Calu3 (cell line): ENCODE measurements around the gene SFRP5. TPM values are rescaled to one million over a fixed set of nuclear protein-coding genes. Genes with fewer than 3 reads are reported as not detected.

Experiments
- BruUV-seq: library from RNA; stranded (reverse); fragments of 400-500 nt; replicated peaks from 2 replicates; lab custom pipeline; 2021; lab: Mats Ljungman, UMichigan
- CTCF ChIA-PET: fragments of 300-600 bp; sonication (Branson Sonifier 250); formaldehyde crosslinking; loops from one replicate; lab custom pipeline; 2022; ENCODE audit warnings: antibody characterized with exemption; lab: Charles Lee
- DNase-seq: peaks from one replicate; pipeline ENCODE4 v3.0.0; 2022
- H3K27ac Mint-ChIP-seq: one replicate; pipeline ENCODE4 v1.8.0; 2022; ENCODE audit warnings: mixed read lengths; ENCODE audit not compliant: unreplicated experiment
- H3K27me3 Mint-ChIP-seq: one replicate; pipeline ENCODE4 v1.8.0; 2022; ENCODE audit warnings: mixed read lengths; ENCODE audit not compliant: unreplicated experiment
- H3K36me3 Mint-ChIP-seq: one replicate; pipeline ENCODE4 v1.8.0; 2022; ENCODE audit warnings: mild to moderate bottlenecking, moderate library complexity, mixed read lengths; ENCODE audit not compliant: insufficient read depth, unreplicated experiment
- H3K4me1 Mint-ChIP-seq: one replicate; pipeline ENCODE4 v1.8.0; 2022; ENCODE audit warnings: mild to moderate bottlenecking, low read depth, mixed read lengths; ENCODE audit not compliant: unreplicated experiment
- H3K4me3 Mint-ChIP-seq: one replicate; pipeline ENCODE4 v1.8.0; 2022; ENCODE audit warnings: mild to moderate bottlenecking, low read depth, moderate library complexity, mixed read lengths; ENCODE audit not compliant: unreplicated experiment
- H3K9me3 Mint-ChIP-seq: one replicate; pipeline ENCODE4 v1.8.0; 2022; ENCODE audit warnings: low read depth, mixed read lengths; ENCODE audit not compliant: unreplicated experiment
- CTCF ChIP-seq: fragments of 200-600 bp; IDR thresholded peaks from one replicate; pipeline ENCODE4 v1.8.0; 2022; ENCODE audit warnings: antibody characterized with exemption; ENCODE audit not compliant: unreplicated experiment
- intact Hi-C: fragments of 100-400 bp; cut with micrococcal nuclease; formaldehyde crosslinking; loops from one replicate; pipeline ENCODE4 v1.10.0; 2022; ENCODE audit not compliant: unreplicated experiment
- total RNA-seq: library from RNA; stranded (reverse); gene quantifications from 2 replicates; pipeline ENCODE4 v1.2.3, GENCODE V29; 2022

The SFRP5 gene
- total RNA-seq, 1 experiment from 2014 or later: 0.19 TPM

- Mint-ChIP-seq H3K27me3 (no peaks in the 10 kb centered on the region), H3K36me3 (peaks cover 22% of the 10 kb centered on the region), H3K27ac (peak overlapping the region; percentile 60), H3K4me3 (no peak overlapping the region), H3K4me1 (peaks cover 21% of the 10 kb centered on the region), H3K9me3 (no peaks in the 10 kb centered on the region)
- CTCF ChIA-PET: no interaction called here
- DNase-seq: no peak
- no TSS peak for BruUV-seq
- no peak for TF ChIP-seq CTCF
- intact Hi-C loops: no loop called here
These were observed 49.7 kb downstream of the SFRP5 start for GRCh38 chr10:97721871-97722780.

GRCh38 chr10:97719602-97720001 lies 52.2 kb downstream of the SFRP5 start:
- DNase-seq: no peak

GRCh38 chr10:97718659-97719142 lies 53.1 kb downstream of the SFRP5 start:
- CTCF ChIA-PET: interaction anchor here (1.0 kb wide), 1 partner anchor 17 kb away, joined by 4 read pairs; no protein-coding TSS in a partner anchor
- TF ChIP-seq CTCF: no peak
- Mint-ChIP-seq H3K27ac (peak overlapping the region; percentile 60), H3K4me3 (peak overlapping the region; percentile 8), H3K9me3 (no peaks in the 10 kb centered on the region), H3K4me1 (peaks cover 21% of the 10 kb centered on the region), H3K27me3 (no peaks in the 10 kb centered on the region), H3K36me3 (peaks cover 36% of the 10 kb centered on the region)
- no TSS peak for BruUV-seq
- intact Hi-C loops: loop anchor here (5.0 kb wide), 1 partner anchor 41 kb away; no protein-coding TSS in a partner anchor
- peak; percentile 78 for DNase-seq

More at GRCh38 chr10:97719602-97720001, 52.2 kb downstream of the SFRP5 start:
- CTCF ChIA-PET: no interaction called here
- intact Hi-C loops: loop anchor here (5.0 kb wide), 1 partner anchor 42 kb away; no protein-coding TSS in a partner anchor
- Mint-ChIP-seq H3K9me3 (no peaks in the 10 kb centered on the region), H3K36me3 (peaks cover 27% of the 10 kb centered on the region), H3K4me3 (no peak overlapping the region), H3K4me1 (peaks cover 21% of the 10 kb centered on the region), H3K27ac (peak overlapping the region; percentile 60), H3K27me3 (no peaks in the 10 kb centered on the region)
- BruUV-seq: no TSS peak
- TF ChIP-seq CTCF: no peak

- no TSS peak for BruUV-seq
- H3K27ac Mint-ChIP-seq: peak overlapping the region; percentile 60
- DNase-seq: no peak
- H3K27me3 Mint-ChIP-seq: no peaks in the 10 kb centered on the region
- peak overlapping the region; percentile 8 for H3K4me3 Mint-ChIP-seq
- TF ChIP-seq CTCF: no peak
- peaks cover 21% of the 10 kb centered on the region for H3K4me1 Mint-ChIP-seq
- H3K9me3 Mint-ChIP-seq: no peaks in the 10 kb centered on the region
- CTCF ChIA-PET: interaction anchor here (1.0 kb wide), 1 partner anchor 17 kb away, joined by 4 read pairs; no protein-coding TSS in a partner anchor
- intact Hi-C loops: loop anchor here (5.0 kb wide), 1 partner anchor 41 kb away; no protein-coding TSS in a partner anchor
- peaks cover 41% of the 10 kb centered on the region for H3K36me3 Mint-ChIP-seq
These were observed 53.6 kb downstream of the SFRP5 start for GRCh38 chr10:97718178-97718577.
